ENCODE data around the gene MCFD2.
A peak's percentile ranks its signal among the peaks of the same experiment; 100 is the strongest.

MCFD2 gene

GRCh38 chr2:46873604-46874068 lies 42.0 kb downstream of the MCFD2 start:
- DNase-seq (ENCODE audit: low spot score), result peak; percentile 43

DNA sequence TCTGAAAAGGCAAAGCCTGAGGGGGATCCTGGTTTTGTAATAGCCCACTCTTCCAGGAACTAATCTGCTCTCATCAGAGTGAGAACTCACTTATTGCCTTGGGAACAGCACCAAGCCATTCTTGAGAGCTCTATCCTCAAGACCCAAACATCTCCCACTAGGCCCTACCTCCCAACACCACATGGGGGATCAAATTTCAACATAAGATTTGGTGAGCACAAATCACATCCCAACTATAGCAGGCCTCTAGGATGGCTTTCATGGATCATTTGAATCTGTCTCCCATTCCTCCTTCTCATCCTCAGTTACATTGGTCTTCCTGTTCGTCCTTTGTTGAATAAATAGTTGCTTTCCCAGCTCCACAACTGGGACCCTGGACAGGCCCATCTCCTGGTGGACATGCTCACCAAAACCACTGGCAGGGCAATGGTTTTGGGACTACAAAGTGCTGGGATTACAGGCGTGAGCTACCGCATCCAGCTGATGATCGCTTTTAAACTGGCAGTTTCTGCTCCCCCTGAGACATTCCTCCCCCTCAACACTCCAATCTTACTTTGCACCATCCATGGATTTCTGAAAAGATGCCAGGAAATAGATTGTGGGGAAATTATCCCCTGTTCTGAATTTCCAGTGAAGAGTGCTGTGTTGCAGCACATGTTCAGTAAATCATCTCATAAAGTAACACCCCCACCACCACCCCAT lies 42.6 kb downstream of the MCFD2 start:
- DNase-seq (ENCODE audit: low spot score), result no peak

DNA sequence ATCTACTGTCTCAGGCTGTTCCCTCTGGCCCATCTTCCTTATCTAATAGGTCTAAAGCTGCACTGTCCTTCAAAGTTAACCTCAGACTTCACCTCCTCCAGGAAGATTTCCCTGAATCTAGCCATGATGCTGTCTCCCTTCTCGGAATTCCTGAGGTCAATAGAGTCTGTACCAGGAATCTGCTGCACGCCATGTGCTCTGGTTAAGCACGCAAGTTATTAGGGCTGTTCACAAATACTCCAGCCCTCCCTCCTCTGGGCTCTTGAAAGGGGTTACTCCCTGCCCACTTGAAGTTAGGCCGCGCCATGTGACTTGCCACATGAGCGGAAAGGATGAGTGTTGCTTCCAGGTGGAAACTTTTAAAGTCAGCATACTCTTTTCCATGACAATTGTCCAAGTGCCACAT lies 43.6 kb downstream of the MCFD2 start:
- DNase-seq (ENCODE audit: low spot score), result no peak

GRCh38 chr2:46870051-46870839 lies 45.4 kb downstream of the MCFD2 start:
- no peak for DNase-seq (ENCODE audit: low spot score)

- no peak for DNase-seq (ENCODE audit: low spot score)
These were observed 46.0 kb downstream of the MCFD2 start for GRCh38 chr2:46869621-46870020.

- no peak for DNase-seq (ENCODE audit: low spot score)
These were observed 48.8 kb downstream of the MCFD2 start for GRCh38 chr2:46866770-46867246.

- no peak for DNase-seq (ENCODE audit: low spot score)
These were observed 50.2 kb downstream of the MCFD2 start for GRCh38 chr2:46865181-46865970.

GRCh38 chr2:46863882-46864281 lies 51.7 kb downstream of the MCFD2 start:
- DNase-seq (ENCODE audit: low spot score), result no peak

DNA sequence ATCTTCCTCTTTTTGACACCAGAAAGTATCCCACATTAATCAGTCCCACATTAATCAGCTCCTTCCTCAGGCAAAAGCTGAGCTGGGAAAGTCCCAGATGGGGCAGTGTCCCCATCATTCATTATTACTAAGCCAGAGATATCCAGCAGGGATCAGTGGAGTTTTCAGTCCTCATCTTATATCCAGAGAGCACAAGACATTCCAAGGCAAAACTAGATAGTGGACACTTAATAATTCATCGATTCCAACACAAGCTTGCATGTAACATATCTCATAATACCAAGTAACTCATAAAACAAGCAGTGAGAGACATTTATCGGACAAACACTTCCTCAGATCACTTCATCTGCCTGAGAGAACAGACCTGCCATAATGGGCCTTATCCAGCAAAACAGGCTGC lies 53.1 kb downstream of the MCFD2 start:
- no peak for DNase-seq (ENCODE audit: low spot score)

GRCh38 chr2:46861916-46862315 lies 53.7 kb downstream of the MCFD2 start:
- DNase-seq (ENCODE audit: low spot score), result no peak

DNA sequence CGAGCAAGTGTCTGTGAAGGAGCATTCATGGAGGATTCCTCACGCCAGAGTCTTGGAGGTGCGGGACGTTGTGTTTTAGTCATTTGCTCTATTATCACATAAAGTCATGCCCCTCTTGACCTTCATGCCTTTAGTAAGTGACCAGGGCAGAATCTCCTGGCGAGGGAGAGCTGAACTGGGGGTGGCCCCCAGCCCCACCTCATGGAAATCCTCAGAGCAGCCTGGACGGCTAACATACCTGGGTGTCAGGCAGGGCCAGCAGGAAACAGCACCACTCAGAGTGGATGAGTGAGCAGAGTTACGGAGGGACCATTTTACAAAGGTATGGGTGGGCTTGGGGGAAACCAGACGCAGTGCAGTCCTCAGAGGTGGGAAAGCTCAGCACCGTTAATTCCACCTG lies 56.1 kb downstream of the MCFD2 start:
- DNase-seq (ENCODE audit: low spot score), result no peak

- no peak for DNase-seq (ENCODE audit: low spot score)
These were observed 56.9 kb downstream of the MCFD2 start for GRCh38 chr2:46858702-46859090.

DNA sequence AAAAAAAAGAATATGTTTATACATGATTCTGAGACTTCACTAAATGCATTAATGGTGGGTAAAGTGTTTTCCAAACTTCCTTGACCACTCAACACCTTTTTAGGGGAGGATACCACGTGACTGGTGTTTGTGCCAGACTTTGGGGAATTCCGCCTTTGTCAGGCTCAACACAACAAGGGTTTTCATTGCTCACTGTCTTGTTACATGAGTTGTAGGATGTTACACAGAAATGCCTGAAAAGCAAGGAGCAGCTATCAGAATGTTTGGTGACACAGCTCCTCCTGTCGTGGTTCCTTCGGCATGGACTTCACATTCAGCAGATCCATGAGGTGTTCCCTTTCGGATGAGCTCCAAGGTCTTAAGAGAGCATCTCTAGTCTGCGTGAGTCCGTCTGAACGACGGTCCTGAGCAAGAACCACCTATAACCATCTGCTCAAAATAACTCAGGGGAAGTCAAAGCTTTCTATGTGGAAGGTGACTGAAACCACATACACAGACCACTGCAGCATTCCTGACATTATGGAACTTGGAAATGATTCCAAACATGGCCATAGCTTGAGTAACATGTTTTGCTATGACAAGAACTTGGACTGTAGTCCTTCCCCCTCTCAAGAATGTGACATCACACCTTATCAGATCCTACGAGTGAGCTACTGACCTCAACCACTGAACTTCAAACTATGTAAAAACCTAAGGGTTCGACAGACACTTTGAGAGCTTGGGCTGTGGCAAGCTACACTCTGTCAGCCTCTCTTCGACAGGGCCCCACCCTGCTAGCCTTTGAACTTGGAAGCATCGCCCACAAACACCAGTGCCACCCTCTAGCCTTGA lies 57.5 kb downstream of the MCFD2 start:
- no peak for DNase-seq (ENCODE audit: low spot score)

DNA sequence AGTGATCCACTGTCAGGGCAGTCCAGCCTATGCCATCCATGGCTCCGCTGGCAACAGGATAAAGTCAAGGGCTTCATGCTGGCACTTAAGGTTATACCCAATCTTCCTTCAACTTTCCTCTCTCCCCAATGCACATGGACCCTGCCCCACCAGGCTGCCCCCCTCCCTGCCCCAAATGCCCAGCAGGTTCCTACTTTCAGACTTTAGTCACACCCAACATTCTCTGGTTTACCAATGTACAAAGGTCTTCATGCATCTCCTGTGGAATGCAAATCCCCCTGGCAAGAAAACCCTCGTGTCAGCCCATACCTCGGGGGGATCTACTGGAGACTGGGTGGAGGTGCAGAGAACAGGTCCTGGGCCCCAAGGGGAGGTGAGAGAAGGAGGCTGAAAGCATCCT lies 59.3 kb downstream of the MCFD2 start:
- no peak for DNase-seq (ENCODE audit: low spot score)

DNA sequence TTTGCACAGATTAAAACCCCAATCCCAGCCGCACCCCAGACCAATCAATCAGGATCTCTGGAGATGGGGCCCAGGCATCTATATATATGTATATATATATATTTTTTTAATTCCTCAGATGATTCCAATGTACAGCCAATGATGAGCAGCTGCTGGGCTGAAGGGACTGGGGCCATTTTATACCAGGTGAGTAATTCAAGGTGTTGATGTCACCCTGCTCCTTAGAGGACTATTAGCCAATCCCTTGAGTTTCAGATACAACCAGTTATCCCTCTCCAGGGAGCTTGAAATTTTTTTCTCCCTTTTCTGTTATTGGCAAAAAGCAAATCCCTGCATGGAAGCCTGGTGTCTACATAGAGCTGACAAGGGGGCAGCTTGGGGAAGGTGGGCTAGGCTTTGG lies 59.8 kb downstream of the MCFD2 start:
- DNase-seq (ENCODE audit: low spot score), result no peak

DNA sequence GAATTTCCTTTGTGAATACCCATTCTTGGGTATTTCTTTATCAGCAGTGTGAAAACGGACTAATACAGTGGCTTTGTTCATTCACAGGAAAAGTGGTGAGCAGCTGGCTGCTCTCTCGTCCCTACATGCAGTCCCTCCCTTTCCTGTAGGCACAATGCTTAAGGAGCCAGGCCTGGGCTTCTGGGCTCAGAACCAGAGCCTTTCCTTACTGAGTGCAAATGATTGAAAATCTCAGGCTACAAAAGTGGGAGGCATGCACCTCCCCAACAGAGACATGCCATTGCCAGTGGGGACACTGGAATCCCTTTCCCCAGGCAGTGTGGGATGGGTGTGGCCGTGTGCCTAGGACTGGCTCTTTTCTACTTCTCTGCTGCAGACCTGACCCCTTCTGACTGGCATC lies 61.3 kb downstream of the MCFD2 start:
- no peak for DNase-seq (ENCODE audit: low spot score)

DNA sequence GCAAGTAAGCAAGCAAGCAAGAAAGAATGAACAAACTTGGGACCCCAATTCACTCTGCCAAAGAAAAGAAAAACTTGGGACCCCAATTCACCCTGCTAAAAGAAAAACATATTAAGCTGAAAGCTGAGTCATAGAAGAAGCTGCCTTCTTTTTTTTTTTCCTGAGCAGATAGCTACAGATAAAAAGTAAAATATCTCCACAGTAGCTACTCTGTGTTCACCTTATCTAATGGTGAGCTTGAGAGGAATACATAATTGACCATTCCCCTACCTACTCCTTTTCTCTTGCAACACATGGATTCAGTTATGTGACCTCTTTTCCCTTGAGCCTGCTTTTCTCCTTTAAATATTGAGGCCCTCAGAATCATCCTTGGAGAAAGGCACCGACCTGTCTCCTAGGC lies 63.0 kb downstream of the MCFD2 start:
- DNase-seq (ENCODE audit: low spot score), result no peak

DNA sequence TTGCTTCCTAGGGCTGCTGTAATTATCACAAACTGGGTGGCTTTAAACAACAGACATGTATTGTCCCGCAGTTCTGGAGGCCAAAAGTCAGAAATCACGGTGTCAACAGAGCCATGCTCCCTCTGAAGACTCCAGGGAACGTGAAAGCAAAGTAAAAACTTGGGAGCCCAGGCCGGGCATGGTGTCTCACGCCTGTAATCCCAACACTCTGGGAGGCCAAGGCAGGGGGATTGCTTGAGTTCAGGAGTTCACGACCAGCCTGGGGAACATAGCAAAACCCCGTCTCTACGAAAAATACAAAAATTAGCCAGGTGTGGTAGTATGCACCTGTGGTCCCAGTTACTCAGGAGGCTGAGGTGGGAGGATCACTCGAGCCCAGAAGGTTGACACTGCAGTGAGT lies 63.5 kb downstream of the MCFD2 start:
- DNase-seq (ENCODE audit: low spot score), result no peak
